GM21825 (cell line): ENCODE data around the gene PNO1.
"Not testable (repeated sequence)": the region's sequence is repeated elsewhere in the genome, so short reads cannot be mapped to it uniquely, and the experiment has no call there.

Source experiments
- ATAC-seq: cut with Tn5 transposase; IDR thresholded peaks from one replicate; pipeline ENCODE4 v1.9.1; 2021; ENCODE audit warnings: mild to moderate bottlenecking, moderate library complexity; ENCODE audit not compliant: unreplicated experiment

The PNO1 gene

GRCh38 chr2:68157402-68158133 is at the start of gene PNO1:
Gene PNO1 (plus strand): TSS chr2:68157888. CDS start chr2:68157935, 47 bp downstream.
- ATAC-seq = peak; percentile 86

GRCh38 chr2:68108120-68108519 is 49.6 kb upstream of the PNO1 start:
- no peak for ATAC-seq

GRCh38 chr2:68110102-68110501 is 47.6 kb upstream of the PNO1 start:
- ATAC-seq = peak; percentile 61

- ATAC-seq = no peak
These were observed 41.7 kb upstream of the PNO1 start for GRCh38 chr2:68115965-68116364.

GRCh38 chr2:68117922-68118321 is 39.8 kb upstream of the PNO1 start:
- not testable (repeated sequence) for ATAC-seq

GRCh38 chr2:68118816-68119215 is 38.9 kb upstream of the PNO1 start:
- ATAC-seq = no peak

- no peak for ATAC-seq
These were observed 38.2 kb upstream of the PNO1 start for GRCh38 chr2:68119504-68119903.

GRCh38 chr2:68121873-68122679 is 35.6 kb upstream of the PNO1 start:
- no peak for ATAC-seq

GRCh38 chr2:68122680-68122964 is 35.1 kb upstream of the PNO1 start:
- no peak for ATAC-seq

GRCh38 chr2:68124321-68124720 is 33.4 kb upstream of the PNO1 start:
- ATAC-seq = no peak

- ATAC-seq = no peak
These were observed 31.9 kb upstream of the PNO1 start for GRCh38 chr2:68125821-68126220.

GRCh38 chr2:68126561-68126960 is 31.1 kb upstream of the PNO1 start:
- ATAC-seq = no peak

- peak; percentile 83 for ATAC-seq
These were observed 30.1 kb upstream of the PNO1 start for GRCh38 chr2:68127358-68128242.

GRCh38 chr2:68134120-68134519 is 23.6 kb upstream of the PNO1 start:
- ATAC-seq = no peak

GRCh38 chr2:68134554-68134953 is 23.1 kb upstream of the PNO1 start:
- no peak for ATAC-seq

GRCh38 chr2:68135448-68136320 is 22.0 kb upstream of the PNO1 start:
- ATAC-seq = no peak

- ATAC-seq = no peak
These were observed 15.8 kb upstream of the PNO1 start for GRCh38 chr2:68141875-68142274.

GRCh38 chr2:68151037-68151436 is 6.7 kb upstream of the PNO1 start:
- no peak for ATAC-seq

GRCh38 chr2:68152681-68153347 is 4.9 kb upstream of the PNO1 start:
- no peak for ATAC-seq

GRCh38 chr2:68155618-68156017 is 2.1 kb upstream of the PNO1 start:
- ATAC-seq = no peak
